GM12874 (cell line): Measurements from ENCODE around the gene DLG2.

Experiments
- CTCF ChIP-seq: IDR thresholded peaks from 2 replicates; pipeline ENCODE4 v1.5.1; 2011; ENCODE audit warnings: low read depth, mild to moderate bottlenecking, control low read depth, low read length, moderate library complexity; ENCODE audit not compliant: insufficient read depth

DLG2 gene

GRCh38 chr11:85485902-85486301 is 141.2 kb downstream of the DLG2 start:
- TF ChIP-seq CTCF, result no peak

- no peak for TF ChIP-seq CTCF
These were observed 143.3 kb downstream of the DLG2 start for GRCh38 chr11:85483861-85484260.

DNA sequence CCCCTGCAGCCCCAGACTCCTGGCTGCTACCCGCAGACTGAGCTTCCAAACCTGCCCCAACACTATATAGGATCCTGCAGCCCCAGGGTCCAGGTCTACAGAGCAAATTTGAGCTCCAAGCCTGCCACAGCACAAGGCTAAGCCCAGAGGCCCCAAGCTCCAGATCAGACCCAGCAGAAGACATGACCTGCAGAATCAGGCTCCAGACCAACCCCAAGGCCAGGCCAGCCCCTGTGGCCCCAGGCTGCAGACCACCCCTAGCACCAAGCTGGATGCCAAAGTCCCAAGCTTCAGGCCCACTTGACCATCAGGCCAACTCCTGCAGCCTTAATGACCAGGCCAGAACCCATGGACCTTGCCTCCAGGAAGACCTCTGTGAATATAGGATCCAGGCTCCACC is 145.3 kb downstream of the DLG2 start:
- TF ChIP-seq CTCF, result no peak

DNA sequence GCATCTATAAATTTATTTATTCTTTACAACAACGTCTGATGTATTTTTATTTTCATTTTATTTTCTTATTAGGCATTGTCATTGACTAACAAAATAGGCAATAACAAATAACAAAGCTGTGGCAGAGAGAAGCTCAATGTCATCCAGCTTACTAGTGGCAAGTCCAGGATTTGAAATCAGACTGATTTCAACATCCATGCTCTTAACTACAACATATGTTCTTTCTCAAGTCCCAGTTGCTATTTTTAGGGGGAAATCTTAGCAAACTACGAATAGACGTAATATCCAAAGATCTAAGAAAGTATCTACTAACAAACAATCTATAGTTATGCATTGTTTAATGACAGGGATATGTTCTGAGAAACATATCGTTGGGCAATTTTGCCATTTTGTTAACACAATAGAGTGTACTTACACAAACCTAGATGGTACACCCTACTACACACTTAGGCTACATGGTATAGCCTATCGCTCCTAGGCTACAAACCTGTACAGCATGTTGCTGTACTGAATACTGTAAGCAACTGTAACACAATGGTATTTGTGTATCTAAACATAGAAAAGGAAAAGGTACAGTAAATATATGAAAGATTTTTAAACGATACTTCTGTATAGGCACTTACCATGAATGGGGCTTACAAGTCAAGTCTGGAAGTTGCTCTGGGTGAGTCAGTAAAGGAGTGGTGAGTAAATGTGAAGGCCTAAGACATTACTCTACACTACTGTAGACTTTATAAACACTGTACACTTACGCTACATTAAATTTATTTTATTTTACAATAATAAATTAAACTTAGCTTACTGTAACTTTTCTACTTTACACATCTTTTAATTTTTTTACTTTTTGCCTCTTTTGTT is 151.3 kb downstream of the DLG2 start:
- TF ChIP-seq CTCF, result no peak

GRCh38 chr11:85472953-85473352 is 154.2 kb downstream of the DLG2 start:
- TF ChIP-seq CTCF, result no peak

DNA sequence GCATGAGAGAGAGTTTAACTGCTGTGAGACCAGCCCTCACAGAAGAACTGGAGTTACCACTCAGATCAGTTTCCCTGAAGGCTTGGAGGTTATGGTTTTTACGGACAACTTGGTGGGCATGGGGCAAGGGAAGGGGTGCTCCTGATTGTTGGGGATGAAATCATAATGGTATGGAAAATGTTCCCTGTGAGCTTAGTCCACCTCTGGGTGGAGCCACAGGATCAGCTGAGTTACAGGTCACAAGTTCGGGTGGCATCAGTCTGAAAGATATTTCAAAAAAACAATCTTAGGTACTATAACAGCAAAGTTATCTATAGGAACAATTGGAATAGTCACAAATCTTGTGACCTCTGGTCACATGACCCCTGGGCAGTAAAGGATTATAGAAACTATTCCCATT is 162.9 kb downstream of the DLG2 start:
- TF ChIP-seq CTCF, result no peak

DNA sequence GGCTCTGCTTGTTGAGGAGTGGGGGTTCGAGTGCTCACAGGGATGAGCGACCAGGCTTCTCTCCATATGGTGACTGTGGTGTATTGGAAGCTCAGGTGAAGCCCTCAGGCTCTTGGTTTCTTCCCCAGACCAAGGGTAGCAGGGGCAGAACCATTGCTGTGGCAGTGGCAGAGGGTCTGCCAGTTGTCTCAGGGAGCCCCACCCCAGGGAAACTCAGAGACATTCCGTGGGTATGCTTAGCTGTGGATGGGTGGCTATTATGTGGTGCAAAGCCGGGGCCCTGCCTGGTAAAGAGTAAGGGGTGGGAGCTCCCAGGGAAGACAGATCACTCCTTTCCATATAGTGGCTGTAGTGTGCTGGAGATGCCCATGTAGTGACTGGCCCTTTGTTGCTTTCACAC is 167.8 kb downstream of the DLG2 start:
- TF ChIP-seq CTCF, result no peak
